Astrocyte of the spinal cord (primary cell): Measurements from ENCODE around the gene ZNF554.
A peak's percentile ranks its signal among the peaks of the same experiment; 100 is the strongest.
"Not testable (repeated sequence)": the region's sequence is repeated elsewhere in the genome, so short reads cannot be mapped to it uniquely, and the experiment has no call there.

Experiments
- DNase-seq: peaks from one replicate; pipeline ENCODE4 v3.0.0; 2011; ENCODE audit warnings: low read depth, low spot score
- H3K4me3 ChIP-seq: 2 replicates; pipeline ENCODE4 v1.5.1; 2011; ENCODE audit warnings: low read depth, mild to moderate bottlenecking, low read length, moderate library complexity
- CTCF ChIP-seq: IDR thresholded peaks from 2 replicates; pipeline ENCODE4 v1.5.1; 2012; ENCODE audit warnings: low read depth, mild to moderate bottlenecking, low read length, inconsistent platforms
- in situ Hi-C: cut with HindIII; loops from 2 replicates; pipeline ENCODE4 v1.10.0; 2017; ENCODE audit warnings: low sequenced_read_pairs

The ZNF554 gene

GRCh38 chr19:2816641-2817040 is 3.0 kb upstream of the ZNF554 start:
- no peak for DNase-seq
- in situ Hi-C loops: no loop called here
- TF ChIP-seq CTCF: no peak
- H3K4me3 ChIP-seq: no peak overlapping the region

- not testable (repeated sequence) for DNase-seq
Observed at GRCh38 chr19:2817237-2817829, 2.3 kb upstream of the ZNF554 start.

GRCh38 chr19:2820112-2820702 is 539 bp downstream of the ZNF554 start:
- TF ChIP-seq CTCF: no peak
- in situ Hi-C loops: no loop called here
- no peak for DNase-seq
- H3K4me3 ChIP-seq: peak overlapping the region; percentile 70

More at GRCh38 chr19:2817237-2817829, 2.3 kb upstream of the ZNF554 start:
- in situ Hi-C loops, H3K4me3 ChIP-seq: not testable (repeated sequence)

- no peak for DNase-seq
- in situ Hi-C loops: no loop called here
- H3K4me3 ChIP-seq: no peak overlapping the region
- TF ChIP-seq CTCF: no peak
Observed at GRCh38 chr19:2822846-2823245, 3.2 kb downstream of the ZNF554 start.

- H3K4me3 ChIP-seq: no peak overlapping the region
- in situ Hi-C loops: no loop called here
- TF ChIP-seq CTCF: no peak
- DNase-seq: no peak
Observed at GRCh38 chr19:2823646-2824045, 4.0 kb downstream of the ZNF554 start.

- in situ Hi-C loops: no loop called here
- H3K4me3 ChIP-seq: no peak overlapping the region
- no peak for DNase-seq
- TF ChIP-seq CTCF: no peak
Observed at GRCh38 chr19:2824129-2824528, 4.5 kb downstream of the ZNF554 start.

- in situ Hi-C loops: no loop called here
- DNase-seq: no peak
- TF ChIP-seq CTCF: no peak
Observed at GRCh38 chr19:2827022-2827421, 7.4 kb downstream of the ZNF554 start.

More at GRCh38 chr19:2827022-2827421, 7.4 kb downstream of the ZNF554 start:
- no peak overlapping the region for H3K4me3 ChIP-seq
